ENCODE data around the gene B3GALT5.
"Not testable (repeated sequence)": the region's sequence is repeated elsewhere in the genome, so short reads cannot be mapped to it uniquely, and the experiment has no call there.

B3GALT5 gene, protein sequence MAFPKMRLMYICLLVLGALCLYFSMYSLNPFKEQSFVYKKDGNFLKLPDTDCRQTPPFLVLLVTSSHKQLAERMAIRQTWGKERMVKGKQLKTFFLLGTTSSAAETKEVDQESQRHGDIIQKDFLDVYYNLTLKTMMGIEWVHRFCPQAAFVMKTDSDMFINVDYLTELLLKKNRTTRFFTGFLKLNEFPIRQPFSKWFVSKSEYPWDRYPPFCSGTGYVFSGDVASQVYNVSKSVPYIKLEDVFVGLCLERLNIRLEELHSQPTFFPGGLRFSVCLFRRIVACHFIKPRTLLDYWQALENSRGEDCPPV

GRCh38 chr21:39612233-39613040 is at the start of gene B3GALT5:
Gene B3GALT5, plus strand, starts transcription at chr21:39612940. Its CDS starts 47,620 bp downstream, at chr21:39660560.
- DNase-seq (ENCODE audit: low read depth), result no peak

DNA sequence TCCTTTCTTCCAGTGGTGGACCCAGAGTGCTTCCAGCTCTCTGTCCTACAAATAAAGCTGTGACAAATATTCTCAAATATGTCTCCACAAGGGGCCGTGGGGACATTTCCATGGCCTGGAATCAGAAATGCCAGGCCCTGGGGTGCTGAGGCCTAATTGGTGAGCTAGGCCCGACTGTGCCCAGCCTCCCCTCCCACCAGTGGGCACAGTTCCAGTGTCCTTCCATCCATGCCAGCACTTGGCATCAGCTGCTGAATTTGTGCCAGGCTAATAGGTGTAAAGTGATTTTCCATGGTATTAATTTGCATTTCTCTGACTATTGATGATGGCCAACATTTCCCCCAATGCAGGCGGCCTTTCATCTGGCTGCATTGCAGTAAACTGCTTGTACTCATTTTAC is 48.5 kb upstream of the B3GALT5 start:
- DNase-seq (ENCODE audit: low read depth), result no peak

DNA sequence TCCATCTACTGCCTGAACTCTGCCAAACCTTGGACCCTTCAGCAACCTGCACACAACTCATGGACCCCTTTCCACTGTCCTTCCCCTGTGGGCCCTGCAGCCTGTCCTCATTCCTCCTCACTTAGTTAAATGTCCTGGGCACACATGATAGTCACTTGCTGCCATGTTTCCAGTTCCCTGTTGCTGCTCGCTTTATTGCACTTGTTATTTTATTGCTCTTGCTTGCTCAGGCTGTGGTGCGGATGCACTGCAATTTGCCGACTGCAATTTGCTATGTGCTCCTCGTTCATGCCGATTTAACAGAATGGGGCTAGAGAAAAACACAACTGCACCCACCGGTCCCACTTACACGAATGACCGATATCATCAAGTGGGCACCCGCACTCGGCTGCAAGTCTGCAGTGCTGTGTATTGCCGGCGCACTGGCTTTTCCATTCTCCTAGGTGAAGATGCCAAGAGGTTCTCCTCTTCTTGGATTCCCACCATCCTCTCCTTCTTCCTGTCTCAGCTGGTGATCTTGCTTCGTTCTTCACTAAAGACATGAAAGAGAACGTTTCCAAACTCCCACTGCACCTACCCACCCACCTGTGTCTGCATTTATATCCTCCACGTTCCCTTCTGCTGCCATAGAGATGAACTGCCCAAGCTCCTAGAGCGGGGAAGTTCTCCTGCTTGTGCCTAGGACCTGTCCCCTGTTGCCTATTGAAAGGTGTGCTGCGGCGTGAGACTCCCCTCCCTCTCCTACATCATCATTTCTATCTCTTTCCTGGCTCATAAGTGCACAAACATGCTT is 45.4 kb upstream of the B3GALT5 start:
- DNase-seq (ENCODE audit: low read depth), result no peak

- no peak for DNase-seq (ENCODE audit: low read depth)
Observed at GRCh38 chr21:39568361-39568760, 44.4 kb upstream of the B3GALT5 start.

DNA sequence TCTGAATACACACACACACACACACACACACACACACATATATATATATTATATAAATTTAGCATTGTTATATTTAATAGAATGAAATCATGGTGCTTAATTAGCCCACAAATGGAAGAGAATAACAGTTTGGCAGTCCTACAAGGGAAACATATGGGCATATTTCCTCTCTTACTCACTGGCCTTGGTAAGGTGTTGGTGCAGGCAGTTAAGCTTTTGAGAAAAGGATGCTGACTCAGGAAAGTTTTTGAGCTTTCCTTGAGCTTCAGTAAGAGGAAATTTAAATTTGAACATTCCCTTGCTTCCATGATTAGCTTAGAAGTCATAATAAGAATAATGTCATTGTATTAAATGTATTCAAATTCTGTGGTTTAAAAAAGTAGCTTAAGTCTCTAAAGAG is 37.0 kb upstream of the B3GALT5 start:
- no peak for DNase-seq (ENCODE audit: low read depth)

- no peak for DNase-seq (ENCODE audit: low read depth)
Observed at GRCh38 chr21:39576518-39577128, 36.1 kb upstream of the B3GALT5 start.

DNA sequence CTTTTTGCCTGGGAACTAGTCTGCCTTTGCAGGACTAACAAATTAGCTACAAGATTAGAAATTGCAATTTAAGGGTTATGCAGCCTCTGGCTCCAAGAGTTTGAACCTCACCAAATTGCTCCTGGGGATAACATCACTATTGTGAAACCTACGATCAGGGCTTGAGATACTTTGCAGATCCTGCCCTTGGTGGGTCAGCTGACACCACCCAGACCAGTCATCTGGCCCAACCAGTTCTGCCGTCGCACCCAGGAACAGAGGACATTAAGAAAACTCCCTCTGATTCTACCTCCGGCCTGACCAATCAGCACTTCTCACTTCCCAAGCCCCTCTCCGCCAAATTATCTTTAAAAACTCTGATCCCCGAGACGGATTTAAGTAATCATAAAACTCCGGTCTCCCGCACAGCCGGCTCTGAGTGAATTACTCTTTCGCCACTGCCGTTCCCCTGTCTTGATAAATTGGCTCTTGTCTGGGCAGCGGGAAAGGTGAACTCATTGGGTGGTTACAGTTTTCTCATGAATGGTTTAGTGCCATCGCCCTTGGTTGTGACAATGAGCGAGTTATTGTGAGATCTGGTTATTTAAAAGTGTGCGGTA is 32.9 kb upstream of the B3GALT5 start:
- DNase-seq (ENCODE audit: low read depth), result no peak

- DNase-seq (ENCODE audit: low read depth), result no peak
Observed at GRCh38 chr21:39580744-39581143, 32.0 kb upstream of the B3GALT5 start.

GRCh38 chr21:39581414-39581813 is 31.3 kb upstream of the B3GALT5 start:
- no peak for DNase-seq (ENCODE audit: low read depth)

DNA sequence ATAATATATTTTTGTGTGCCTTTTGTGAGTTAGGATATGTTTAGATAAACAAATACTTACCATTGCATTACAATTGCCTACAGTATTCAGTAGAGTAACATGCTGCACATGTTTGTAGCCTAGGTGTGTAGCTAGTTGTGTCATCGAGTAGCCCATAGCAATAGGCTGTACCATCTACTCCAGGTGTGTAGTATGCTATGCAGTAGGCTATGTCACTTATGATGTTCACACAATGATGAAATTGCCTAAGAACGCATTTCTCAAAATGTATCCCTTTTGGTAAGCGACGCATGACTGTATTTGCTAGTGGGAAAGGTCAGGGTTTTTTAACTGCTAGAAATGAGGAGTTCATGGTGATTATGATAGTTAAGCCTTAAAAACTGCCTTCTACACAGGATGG is 30.0 kb upstream of the B3GALT5 start:
- DNase-seq (ENCODE audit: low read depth), result no peak

GRCh38 chr21:39583586-39583985 is 29.2 kb upstream of the B3GALT5 start:
- DNase-seq (ENCODE audit: low read depth), result not testable (repeated sequence)

- DNase-seq (ENCODE audit: low read depth), result no peak
Observed at GRCh38 chr21:39587376-39587775, 25.4 kb upstream of the B3GALT5 start.

- DNase-seq (ENCODE audit: low read depth), result no peak
Observed at GRCh38 chr21:39588884-39589283, 23.9 kb upstream of the B3GALT5 start.

DNA sequence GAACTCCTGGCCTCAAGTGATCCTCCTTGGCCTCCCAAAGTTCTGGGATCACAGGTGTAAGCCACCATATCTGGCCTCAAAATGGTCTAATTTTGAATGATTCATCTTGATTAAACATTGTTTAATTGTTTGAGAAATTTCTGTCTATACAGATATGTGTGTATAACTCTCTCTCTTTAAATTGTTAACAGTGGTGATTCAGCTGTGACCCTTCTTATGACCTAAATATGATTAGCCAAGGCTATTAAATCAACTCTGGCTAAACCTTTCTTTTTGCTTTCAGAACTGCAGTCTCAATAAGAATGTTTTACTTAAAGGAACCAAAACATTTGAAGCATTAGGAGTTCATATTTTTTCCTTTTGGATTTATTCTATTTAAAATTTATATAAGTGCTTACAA is 19.2 kb upstream of the B3GALT5 start:
- DNase-seq (ENCODE audit: low read depth), result no peak

DNA sequence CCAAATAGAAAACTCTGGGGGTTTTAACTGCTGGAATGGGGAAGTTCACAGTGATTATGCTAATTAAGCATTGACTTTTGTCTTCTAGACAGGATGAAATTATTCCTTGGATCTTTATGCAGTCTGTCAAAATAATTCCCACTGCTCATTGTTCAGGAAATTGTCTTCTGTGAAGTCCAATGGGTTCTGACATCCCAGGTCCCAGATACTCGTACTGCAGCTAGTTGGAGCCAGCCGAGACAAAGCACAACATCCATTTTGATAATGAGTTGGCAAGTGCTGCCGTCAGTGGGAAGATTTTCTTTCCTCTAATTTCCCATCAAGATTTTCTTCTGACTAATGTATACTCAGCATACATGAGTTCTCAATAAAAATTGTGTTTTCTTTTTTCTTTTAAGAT is 17.3 kb upstream of the B3GALT5 start:
- no peak for DNase-seq (ENCODE audit: low read depth)

DNA sequence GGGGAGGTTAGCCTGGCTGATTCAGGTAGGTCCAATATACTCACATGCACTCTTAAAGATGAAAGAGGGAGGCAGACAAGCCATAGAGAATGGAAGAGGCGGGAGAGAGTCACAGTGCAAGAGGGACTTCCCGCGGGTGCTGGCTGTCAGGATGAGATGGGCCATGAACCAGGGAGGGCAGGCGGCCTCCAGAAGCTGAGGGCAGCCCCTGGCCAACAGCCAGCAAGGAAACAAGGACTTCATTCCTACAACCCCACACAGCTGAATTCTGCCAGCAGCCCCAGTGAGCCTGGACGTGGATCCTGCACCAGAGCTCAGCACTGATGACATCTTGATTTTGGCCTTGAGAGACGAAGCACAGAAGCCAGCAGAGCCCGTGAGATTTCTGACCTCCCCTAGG is 15.1 kb upstream of the B3GALT5 start:
- DNase-seq (ENCODE audit: low read depth), result no peak

DNA sequence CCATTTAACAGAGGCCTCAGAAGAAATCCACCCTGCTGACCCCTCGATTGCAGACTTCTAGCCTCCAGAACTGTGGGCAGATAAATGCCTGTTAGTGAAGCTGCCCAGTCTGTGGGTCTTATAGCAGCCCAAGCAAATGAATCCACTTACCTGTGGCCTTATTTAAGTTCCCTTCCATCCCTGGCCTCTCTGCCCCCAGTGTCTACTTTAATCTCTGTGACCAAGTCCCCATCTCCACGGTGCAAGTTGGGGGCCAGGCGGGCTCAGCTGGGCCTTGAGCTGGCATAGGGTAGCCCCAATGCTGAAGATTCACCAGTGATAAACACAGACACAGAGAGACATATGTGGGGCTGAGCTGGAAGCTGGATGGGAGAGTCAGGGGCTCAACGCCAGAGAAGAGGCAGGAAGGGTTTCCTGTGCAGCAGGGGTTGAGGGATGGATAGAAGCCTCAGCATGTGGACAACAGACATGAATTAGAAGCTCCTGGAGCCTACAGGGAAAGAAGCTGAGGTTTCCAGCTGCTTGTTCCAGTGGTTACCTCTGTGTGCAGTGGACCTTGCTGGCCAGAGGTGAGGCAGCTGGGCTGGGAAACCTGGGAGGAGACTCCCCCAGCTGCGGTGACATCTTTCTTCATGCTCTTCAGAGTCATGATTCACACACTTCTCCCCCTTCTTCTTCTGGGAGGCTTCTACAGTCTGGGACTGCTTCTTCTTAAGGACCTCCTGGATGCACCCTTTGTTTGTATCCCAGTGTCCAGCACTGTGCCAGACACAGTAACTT is 13.4 kb upstream of the B3GALT5 start:
- DNase-seq (ENCODE audit: low read depth), result no peak

DNA sequence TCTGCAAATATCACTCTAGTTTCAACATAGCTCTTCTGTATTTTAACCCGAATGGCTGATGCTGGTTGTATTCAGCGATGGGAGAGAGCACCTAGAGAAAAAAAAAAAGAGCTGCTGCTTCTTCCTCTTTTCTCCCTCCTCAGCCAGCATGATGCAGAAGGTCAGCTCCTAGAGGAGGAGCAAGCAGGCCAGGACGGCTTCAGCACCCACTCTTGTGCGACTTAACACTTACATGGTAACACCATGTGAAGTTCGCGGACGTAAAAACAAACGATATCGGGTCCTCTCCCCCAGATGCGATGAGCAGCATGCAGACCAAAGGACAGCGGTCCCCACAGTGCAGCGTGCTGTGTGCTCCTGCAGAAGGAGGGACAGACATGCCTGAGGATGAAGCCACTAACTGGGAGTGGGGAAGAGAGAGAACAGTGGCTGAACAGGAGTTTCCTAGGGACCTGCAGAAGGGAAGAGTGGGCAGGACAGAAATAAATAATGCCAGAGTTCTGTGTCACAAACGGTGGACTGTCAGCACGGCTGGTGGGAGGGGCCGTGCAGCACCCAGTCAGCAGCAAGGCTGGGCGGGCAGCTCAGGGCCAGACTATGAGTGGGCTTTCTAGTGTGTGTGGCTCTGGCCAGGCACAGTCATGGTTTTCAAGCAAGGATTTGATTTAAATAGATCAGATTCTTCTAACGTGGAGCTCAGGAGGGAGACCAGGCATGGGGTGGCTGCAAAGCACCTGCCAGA is 11.4 kb upstream of the B3GALT5 start:
- no peak for DNase-seq (ENCODE audit: low read depth)

GRCh38 chr21:39602076-39602689 is 10.6 kb upstream of the B3GALT5 start:
- no peak for DNase-seq (ENCODE audit: low read depth)

GRCh38 chr21:39602793-39603192 is 9.9 kb upstream of the B3GALT5 start:
- no peak for DNase-seq (ENCODE audit: low read depth)
